DND-41 (cell line): ENCODE measurements around the gene SMAP2.

Experiments
- EZH2 ChIP-seq: IDR thresholded peaks from 3 replicates; pipeline ENCODE4 v1.6.1; 2012; ENCODE audit warnings: borderline replicate concordance, low read depth, mild to moderate bottlenecking, moderate library complexity, low read length, inconsistent platforms; ENCODE audit not compliant: severe bottlenecking
- TF ChIP-seq, protein P1 (sequence below): IDR thresholded peaks from 2 replicates; pipeline ENCODE4 v1.5.1; 2012; ENCODE audit warnings: borderline replicate concordance, low read length, moderate library complexity, mild to moderate bottlenecking; ENCODE audit not compliant: poor library complexity, severe bottlenecking; ENCODE audit errors: extremely low read depth

- TF ChIP-seq, protein P1, sequence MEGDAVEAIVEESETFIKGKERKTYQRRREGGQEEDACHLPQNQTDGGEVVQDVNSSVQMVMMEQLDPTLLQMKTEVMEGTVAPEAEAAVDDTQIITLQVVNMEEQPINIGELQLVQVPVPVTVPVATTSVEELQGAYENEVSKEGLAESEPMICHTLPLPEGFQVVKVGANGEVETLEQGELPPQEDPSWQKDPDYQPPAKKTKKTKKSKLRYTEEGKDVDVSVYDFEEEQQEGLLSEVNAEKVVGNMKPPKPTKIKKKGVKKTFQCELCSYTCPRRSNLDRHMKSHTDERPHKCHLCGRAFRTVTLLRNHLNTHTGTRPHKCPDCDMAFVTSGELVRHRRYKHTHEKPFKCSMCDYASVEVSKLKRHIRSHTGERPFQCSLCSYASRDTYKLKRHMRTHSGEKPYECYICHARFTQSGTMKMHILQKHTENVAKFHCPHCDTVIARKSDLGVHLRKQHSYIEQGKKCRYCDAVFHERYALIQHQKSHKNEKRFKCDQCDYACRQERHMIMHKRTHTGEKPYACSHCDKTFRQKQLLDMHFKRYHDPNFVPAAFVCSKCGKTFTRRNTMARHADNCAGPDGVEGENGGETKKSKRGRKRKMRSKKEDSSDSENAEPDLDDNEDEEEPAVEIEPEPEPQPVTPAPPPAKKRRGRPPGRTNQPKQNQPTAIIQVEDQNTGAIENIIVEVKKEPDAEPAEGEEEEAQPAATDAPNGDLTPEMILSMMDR: no peak
- no peak for TF ChIP-seq EZH2
These were observed 13.3 kb downstream of the SMAP2 start for GRCh38 chr1:40386796-40387195.
